ENCODE results near the gene TLCD2.

- TF ChIP-seq, protein P1, sequence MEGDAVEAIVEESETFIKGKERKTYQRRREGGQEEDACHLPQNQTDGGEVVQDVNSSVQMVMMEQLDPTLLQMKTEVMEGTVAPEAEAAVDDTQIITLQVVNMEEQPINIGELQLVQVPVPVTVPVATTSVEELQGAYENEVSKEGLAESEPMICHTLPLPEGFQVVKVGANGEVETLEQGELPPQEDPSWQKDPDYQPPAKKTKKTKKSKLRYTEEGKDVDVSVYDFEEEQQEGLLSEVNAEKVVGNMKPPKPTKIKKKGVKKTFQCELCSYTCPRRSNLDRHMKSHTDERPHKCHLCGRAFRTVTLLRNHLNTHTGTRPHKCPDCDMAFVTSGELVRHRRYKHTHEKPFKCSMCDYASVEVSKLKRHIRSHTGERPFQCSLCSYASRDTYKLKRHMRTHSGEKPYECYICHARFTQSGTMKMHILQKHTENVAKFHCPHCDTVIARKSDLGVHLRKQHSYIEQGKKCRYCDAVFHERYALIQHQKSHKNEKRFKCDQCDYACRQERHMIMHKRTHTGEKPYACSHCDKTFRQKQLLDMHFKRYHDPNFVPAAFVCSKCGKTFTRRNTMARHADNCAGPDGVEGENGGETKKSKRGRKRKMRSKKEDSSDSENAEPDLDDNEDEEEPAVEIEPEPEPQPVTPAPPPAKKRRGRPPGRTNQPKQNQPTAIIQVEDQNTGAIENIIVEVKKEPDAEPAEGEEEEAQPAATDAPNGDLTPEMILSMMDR (IDR thresholded peaks at IDR 0.05) = no peak
- no peak for TF ChIP-seq POLR2A (IDR thresholded peaks at IDR 0.05)
Measured at GRCh38 chr17:1718362-1719165, 8.4 kb upstream of the TLCD2 start.
